CD4-positive, alpha-beta memory T cell (primary cell): Measurements from ENCODE around the gene BABAM2. TPM values are rescaled to one million over a fixed set of nuclear protein-coding genes. Genes with fewer than 3 reads are reported as not detected.

ENCODE experiments used
- CTCF ChIA-PET: fragments of 350-600 bp; sonication (Branson Sonifier 250); formaldehyde crosslinking; loops from one replicate; lab custom pipeline; 2021; ENCODE audit warnings: inconsistent platforms; ENCODE audit not compliant: partially characterized antibody; lab: Charles Lee
- POLR2A ChIA-PET: fragments of 350-600 bp; sonication (Branson Sonifier 250); formaldehyde crosslinking; loops from one replicate; lab custom pipeline; 2021; ENCODE audit not compliant: partially characterized antibody; lab: Charles Lee
- DNase-seq, 5 donors: peaks; one replicate each; pipeline versions ENCODE4 v3.0.0 to v3.0.0-alpha.2; 2020 to 2022; ENCODE audit warnings: mixed read lengths in 1 of 5
- H3K27ac ChIP-seq: one replicate; pipeline ENCODE4 v1.7.0; 2013; ENCODE audit warnings: low read depth, low read length
- H3K27me3 ChIP-seq: 2 replicates; pipeline ENCODE4 v1.7.0; 2013; ENCODE audit warnings: mild to moderate bottlenecking, low read length, moderate library complexity; ENCODE audit not compliant: insufficient read depth
- H3K36me3 ChIP-seq: 2 replicates; pipeline ENCODE4 v1.7.0; 2013; ENCODE audit warnings: mild to moderate bottlenecking, low read length, moderate library complexity; ENCODE audit not compliant: insufficient read depth
- H3K4me1 ChIP-seq: 2 replicates; pipeline ENCODE4 v1.7.0; 2013; ENCODE audit warnings: mild to moderate bottlenecking, low read length, moderate library complexity; ENCODE audit not compliant: insufficient read depth
- H3K4me3 ChIP-seq, 2 donors: one replicate each; pipeline ENCODE4 v1.7.0; 2013; ENCODE audit warnings: low read length in 2 of 2, mild to moderate bottlenecking in 1 of 2
- H3K9me3 ChIP-seq, 2 donors: one replicate each; pipeline ENCODE4 v1.7.0; 2013; ENCODE audit warnings: low read length in 2 of 2, control low read depth in 1 of 2; ENCODE audit not compliant: control insufficient read depth in 1 of 2
- H3K27ac Mint-ChIP-seq, 7 donors: one replicate each; pipeline ENCODE4 v1.8.0; 2020 to 2021; ENCODE audit warnings: mixed read lengths in 7 of 7, mild to moderate bottlenecking in 6 of 7, inconsistent platforms in 3 of 7, moderate library complexity in 3 of 7
- H3K27me3 Mint-ChIP-seq, 2 donors: one replicate each; pipeline ENCODE4 v1.8.0; 2020 to 2021; ENCODE audit warnings: mixed read lengths in 2 of 2
- H3K36me3 Mint-ChIP-seq, 2 donors: one replicate each; pipeline ENCODE4 v1.8.0; 2020 to 2021; ENCODE audit warnings: mixed read lengths in 2 of 2, inconsistent platforms in 1 of 2, mild to moderate bottlenecking in 1 of 2
- H3K4me1 Mint-ChIP-seq, 4 donors: one replicate each; pipeline ENCODE4 v1.8.0; 2020 to 2021; ENCODE audit warnings: mixed read lengths in 4 of 4, mild to moderate bottlenecking in 1 of 4
- H3K4me3 Mint-ChIP-seq, 8 donors: one replicate each; pipeline ENCODE4 v1.8.0; 2020 to 2021; ENCODE audit warnings: mixed read lengths in 8 of 8, mild to moderate bottlenecking in 7 of 8, moderate library complexity in 6 of 8, inconsistent platforms in 3 of 8
- H3K9me3 Mint-ChIP-seq, 8 donors: one replicate each; pipeline ENCODE4 v1.8.0; 2020 to 2021; ENCODE audit warnings: mixed read lengths in 8 of 8, mild to moderate bottlenecking in 5 of 8, inconsistent platforms in 3 of 8, moderate library complexity in 1 of 8
- intact Hi-C: fragments of 100-400 bp; cut with micrococcal nuclease; formaldehyde crosslinking; loops from one replicate; pipeline ENCODE4 v1.15.1; 2023
- polyA plus RNA-seq, 2 donors: library from polyadenylated mRNA; unstranded; fragments of 300-500 nt; fragmentation: Illumina TruSeq; gene quantifications; one replicate each; pipeline ENCODE4 v1.2.3, GENCODE V29; 2021
- total RNA-seq, 2 experiments: library from RNA; stranded (reverse); gene quantifications; one replicate each; pipeline ENCODE4 v1.2.3, GENCODE V29; 2021

BABAM2 gene
- total and polyA plus RNA-seq, 4 experiments from 2014 or later: 37.3 to 60.1 (median 48.2) TPM

GRCh38 chr2:28134857-28135256 is 244.3 kb downstream of the BABAM2 start:
- Mint-ChIP-seq H3K27ac (peak overlapping the region in 6 of 7 donors; percentile 42 to 87 (median 69)), H3K36me3 (peaks cover 5 to 21% of the 10 kb centered on the region in 2 donors), H3K4me3 (peak overlapping the region in 4 of 8 donors; percentile 11 to 47 (median 26)), H3K4me1 (peaks cover 0 to 29% (median 20%) of the 10 kb centered on the region in 4 donors), H3K27me3 (no peaks in the 10 kb centered on the region), H3K9me3 (no peaks in the 10 kb centered on the region)
- ChIA-PET CTCF (interaction anchor here (0.6 kb wide), 1 partner anchor 412 kb away, joined by 3 read pairs; no protein-coding TSS in a partner anchor), POLR2A (no interaction called here)
- Histone ChIP-seq H3K36me3 (no peaks in the 10 kb centered on the region), H3K4me1 (peaks cover 30% of the 10 kb centered on the region), H3K27ac (peak overlapping the region; percentile 32), H3K27me3 (no peaks in the 10 kb centered on the region), H3K9me3 (no peaks in the 10 kb centered on the region), H3K4me3 (no peak overlapping the region)
- intact Hi-C loops: no loop called here
- peak in 2 of 5 donors; percentile 9 to 10 for DNase-seq

DNA sequence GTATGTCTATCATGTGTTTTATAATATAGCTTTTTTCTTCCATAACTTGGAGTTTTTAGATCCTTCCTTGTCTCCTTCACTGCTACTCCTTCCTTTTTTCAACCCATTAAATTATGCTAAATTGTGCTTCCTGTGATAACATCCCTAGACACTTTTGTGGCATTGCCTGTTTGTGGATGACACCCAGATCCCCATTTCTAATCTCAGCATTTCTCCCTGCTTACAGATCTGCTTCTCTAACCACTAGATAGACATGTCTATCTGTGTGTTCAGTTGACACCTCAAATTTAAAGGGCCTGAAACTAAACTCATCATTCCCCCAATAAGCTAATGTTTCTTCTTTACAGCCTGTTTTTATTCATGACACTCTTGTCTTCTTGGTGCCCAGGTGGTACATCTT is 244.8 kb downstream of the BABAM2 start:
- H3K27ac ChIP-seq: no peak overlapping the region
- H3K4me1 ChIP-seq: peaks cover 30% of the 10 kb centered on the region
- H3K4me3 Mint-ChIP-seq: peak overlapping the region in 4 of 8 donors; percentile 11 to 47 (median 28)
- ChIA-PET POLR2A (no interaction called here), CTCF (interaction anchor here (0.6 kb wide), 1 partner anchor 412 kb away, joined by 3 read pairs; no protein-coding TSS in a partner anchor)
- H3K9me3 ChIP-seq: no peaks in the 10 kb centered on the region
- peak overlapping the region in 6 of 7 donors; percentile 42 to 87 (median 69) for H3K27ac Mint-ChIP-seq
- no peaks in the 10 kb centered on the region for H3K36me3 ChIP-seq
- H3K27me3 Mint-ChIP-seq: no peaks in the 10 kb centered on the region
- H3K4me1 Mint-ChIP-seq: peaks cover 0 to 29% (median 20%) of the 10 kb centered on the region in 4 donors
- H3K4me3 ChIP-seq: no peak overlapping the region
- no peaks in the 10 kb centered on the region for H3K27me3 ChIP-seq
- H3K9me3 Mint-ChIP-seq: no peaks in the 10 kb centered on the region
- peaks cover 2 to 20% of the 10 kb centered on the region in 2 donors for H3K36me3 Mint-ChIP-seq
- peak in 2 of 5 donors; percentile 4 to 21 for DNase-seq
- intact Hi-C loops: no loop called here

- Histone ChIP-seq H3K27ac (no peak overlapping the region), H3K4me1 (peaks cover 30% of the 10 kb centered on the region), H3K9me3 (no peaks in the 10 kb centered on the region), H3K36me3 (no peaks in the 10 kb centered on the region), H3K4me3 (no peak overlapping the region), H3K27me3 (no peaks in the 10 kb centered on the region)
- H3K36me3 Mint-ChIP-seq: peaks cover 2 to 19% of the 10 kb centered on the region in 2 donors
- POLR2A ChIA-PET: no interaction called here
- no peaks in the 10 kb centered on the region for H3K9me3 Mint-ChIP-seq
- intact Hi-C loops: no loop called here
- peak overlapping the region in 6 of 7 donors; percentile 42 to 87 (median 70) for H3K27ac Mint-ChIP-seq
- no peaks in the 10 kb centered on the region for H3K27me3 Mint-ChIP-seq
- no peak for DNase-seq
- CTCF ChIA-PET: no interaction called here
- H3K4me3 Mint-ChIP-seq: peak overlapping the region in 4 of 8 donors; percentile 26 to 48 (median 42)
- H3K4me1 Mint-ChIP-seq: peaks cover 0 to 29% (median 20%) of the 10 kb centered on the region in 4 donors
Measured at GRCh38 chr2:28135799-28136198, 245.3 kb downstream of the BABAM2 start.

DNA sequence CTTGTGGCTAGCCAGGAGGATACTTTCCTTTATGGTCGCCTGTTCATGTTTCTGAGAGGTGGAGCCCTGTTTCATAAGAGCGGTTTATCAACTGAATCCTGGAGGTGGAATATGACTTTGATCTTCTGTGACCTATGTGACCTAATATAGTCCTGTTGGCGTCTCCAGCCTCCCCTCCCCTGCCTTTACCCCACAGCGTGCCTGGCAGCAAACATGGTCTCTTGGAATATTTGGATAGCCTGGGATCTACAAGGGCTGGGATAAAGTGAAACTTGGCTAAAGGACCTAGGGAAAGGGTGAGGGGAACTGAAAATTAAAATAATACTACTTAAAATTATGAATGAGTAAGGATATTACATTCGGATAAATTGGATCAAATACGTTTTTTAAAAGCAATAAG is 246.0 kb downstream of the BABAM2 start:
- Mint-ChIP-seq H3K4me1 (peaks cover 0 to 29% (median 20%) of the 10 kb centered on the region in 4 donors), H3K4me3 (no peak overlapping the region), H3K9me3 (no peaks in the 10 kb centered on the region), H3K27me3 (no peaks in the 10 kb centered on the region), H3K27ac (peak overlapping the region in 5 of 7 donors; percentile 20 to 86 (median 63)), H3K36me3 (peaks cover 2 to 21% of the 10 kb centered on the region in 2 donors)
- H3K36me3 ChIP-seq: no peaks in the 10 kb centered on the region
- no peak overlapping the region for H3K4me3 ChIP-seq
- H3K9me3 ChIP-seq: no peaks in the 10 kb centered on the region
- POLR2A ChIA-PET: no interaction called here
- H3K27me3 ChIP-seq: no peaks in the 10 kb centered on the region
- H3K27ac ChIP-seq: no peak overlapping the region
- CTCF ChIA-PET: no interaction called here
- DNase-seq: no peak
- peaks cover 30% of the 10 kb centered on the region for H3K4me1 ChIP-seq
- intact Hi-C loops: no loop called here

GRCh38 chr2:28137221-28137620 is 246.7 kb downstream of the BABAM2 start:
- peaks cover 2 to 25% of the 10 kb centered on the region in 2 donors for H3K36me3 Mint-ChIP-seq
- Histone ChIP-seq H3K4me3 (no peak overlapping the region), H3K9me3 (no peaks in the 10 kb centered on the region), H3K4me1 (peaks cover 30% of the 10 kb centered on the region), H3K36me3 (no peaks in the 10 kb centered on the region), H3K27ac (no peak overlapping the region), H3K27me3 (no peaks in the 10 kb centered on the region)
- peaks cover 0 to 29% (median 20%) of the 10 kb centered on the region in 4 donors for H3K4me1 Mint-ChIP-seq
- no peak overlapping the region for H3K27ac Mint-ChIP-seq
- H3K27me3 Mint-ChIP-seq: no peaks in the 10 kb centered on the region
- no peak for DNase-seq
- no peak overlapping the region for H3K4me3 Mint-ChIP-seq
- CTCF ChIA-PET: interaction anchor here (0.7 kb wide), 1 partner anchor 20 kb away, joined by 3 read pairs; no protein-coding TSS in a partner anchor
- no peaks in the 10 kb centered on the region for H3K9me3 Mint-ChIP-seq
- intact Hi-C loops: no loop called here
- POLR2A ChIA-PET: no interaction called here

DNA sequence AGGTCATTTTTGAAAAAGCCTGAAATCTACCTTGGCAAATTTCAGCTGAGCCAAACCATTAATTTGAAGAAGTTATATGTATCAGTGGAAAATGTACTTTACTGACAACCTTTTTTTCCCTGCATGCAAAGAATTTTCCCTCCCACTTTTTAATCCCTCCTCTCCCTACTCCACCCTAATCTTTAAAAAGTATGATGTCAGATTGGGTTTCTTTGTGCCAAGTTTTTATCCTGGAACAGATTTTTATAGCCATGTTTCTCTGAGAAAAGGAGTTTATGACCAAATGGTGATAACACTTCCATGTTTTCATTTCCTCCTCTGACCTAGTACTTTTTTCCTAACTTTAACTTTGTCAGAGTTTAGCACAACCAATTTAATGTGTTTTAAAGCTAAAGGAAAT is 251.9 kb downstream of the BABAM2 start:
- Histone ChIP-seq H3K4me1 (no peaks in the 10 kb centered on the region), H3K36me3 (no peaks in the 10 kb centered on the region), H3K27me3 (no peaks in the 10 kb centered on the region), H3K9me3 (no peaks in the 10 kb centered on the region), H3K27ac (no peak overlapping the region), H3K4me3 (no peak overlapping the region)
- ChIA-PET CTCF (no interaction called here), POLR2A (no interaction called here)
- intact Hi-C loops: no loop called here
- Mint-ChIP-seq H3K4me1 (no peaks in the 10 kb centered on the region), H3K27me3 (no peaks in the 10 kb centered on the region), H3K36me3 (peaks cover 0 to 31% of the 10 kb centered on the region in 2 donors), H3K4me3 (no peak overlapping the region), H3K27ac (peak overlapping the region in 1 of 7 donors; percentile 68), H3K9me3 (no peaks in the 10 kb centered on the region)
- no peak for DNase-seq

- no peak overlapping the region for H3K4me3 Mint-ChIP-seq
- Histone ChIP-seq H3K36me3 (no peaks in the 10 kb centered on the region), H3K4me3 (no peak overlapping the region), H3K9me3 (no peaks in the 10 kb centered on the region), H3K27me3 (no peaks in the 10 kb centered on the region), H3K27ac (no peak overlapping the region), H3K4me1 (no peaks in the 10 kb centered on the region)
- H3K27me3 Mint-ChIP-seq: no peaks in the 10 kb centered on the region
- H3K27ac Mint-ChIP-seq: no peak overlapping the region
- H3K9me3 Mint-ChIP-seq: no peaks in the 10 kb centered on the region
- no peaks in the 10 kb centered on the region for H3K4me1 Mint-ChIP-seq
- intact Hi-C loops: no loop called here
- POLR2A ChIA-PET: no interaction called here
- no peak for DNase-seq
- CTCF ChIA-PET: no interaction called here
- H3K36me3 Mint-ChIP-seq: peaks cover 23 to 54% of the 10 kb centered on the region in 2 donors
Measured at GRCh38 chr2:28148000-28148399, 257.5 kb downstream of the BABAM2 start.
